ENCODE results near the gene PDE4D. TPM values are rescaled to one million over a fixed set of nuclear protein-coding genes. Genes with fewer than 3 reads are reported as not detected.
A peak's percentile ranks its signal among the peaks of the same experiment; 100 is the strongest.

The PDE4D gene
- total and polyA plus RNA-seq, 2 experiments from 2014 or later, result 4.3 to 9.7 TPM

DNA sequence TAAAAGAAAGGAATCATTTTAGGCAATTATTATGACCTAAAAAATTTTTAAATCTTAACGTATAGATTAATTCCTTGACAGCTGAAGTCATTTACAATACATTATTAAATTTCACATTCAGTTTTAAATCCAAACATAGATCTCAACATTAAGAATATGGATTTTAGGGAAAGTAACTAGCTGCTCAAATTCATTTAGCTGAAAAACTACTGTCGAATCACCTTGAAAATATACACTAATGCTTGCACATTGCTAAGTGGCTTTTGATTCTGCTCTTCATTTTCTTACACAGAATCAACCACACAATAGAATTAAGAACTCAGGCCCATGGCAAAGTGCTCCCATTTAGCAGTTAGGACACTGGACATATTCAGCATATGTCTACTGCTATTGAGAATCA, 856.5 kb downstream of the PDE4D start:
- no peaks in the 10 kb centered on the region for H3K27me3 ChIP-seq (replicated peaks; ENCODE audit: insufficient read depth)
- H4K20me1 ChIP-seq (ENCODE audit: insufficient read depth), result no peaks in the 10 kb centered on the region
- no peak overlapping the region for H2AFZ ChIP-seq
- in situ Hi-C loops (cut with MboI), result loop anchor here (10.0 kb wide), 1 partner anchor 138 kb away; no protein-coding TSS in a partner anchor
- no peaks in the 10 kb centered on the region for H3K9me3 ChIP-seq (ENCODE audit: low read depth)
- H3K4me3 ChIP-seq, result peak overlapping the region; percentile 88
- WGBS, 2 experiments (ENCODE audit: low coverage in 1 of 2, low lambda C conversion rate in 2 of 2, missing lambda C conversion rate in 2 of 2), result 69 to 74% methylated on average over 2 of the region's 2 CpGs
- H3K27ac ChIP-seq, result peak overlapping the region; percentile 89
- peaks cover 47% of the 10 kb centered on the region for H3F3A ChIP-seq (ENCODE audit: insufficient read depth)
- TF ChIP-seq EZH2 (IDR thresholded peaks at IDR 0.05; ENCODE audit: insufficient read depth, poor library complexity, severe bottlenecking) (no peak), EZH2phosphoT487 (IDR thresholded peaks at IDR 0.05; ENCODE audit: insufficient read depth, low read depth) (no peak)
- no peak for DNase-seq
- H3K9me2 ChIP-seq (ENCODE audit: insufficient read depth), result no peaks in the 10 kb centered on the region
- no peaks in the 10 kb centered on the region for H3K36me3 ChIP-seq (ENCODE audit: low read depth)
- peak overlapping the region; percentile 88 for H3K9ac ChIP-seq
- H3K4me2 ChIP-seq (ENCODE audit: unreplicated experiment), result peak overlapping the region; percentile 96
- H3K79me2 ChIP-seq (ENCODE audit: insufficient read depth), result peaks cover 65% of the 10 kb centered on the region
- peaks cover 54% of the 10 kb centered on the region for H3K4me1 ChIP-seq (ENCODE audit: insufficient read depth)

DNA sequence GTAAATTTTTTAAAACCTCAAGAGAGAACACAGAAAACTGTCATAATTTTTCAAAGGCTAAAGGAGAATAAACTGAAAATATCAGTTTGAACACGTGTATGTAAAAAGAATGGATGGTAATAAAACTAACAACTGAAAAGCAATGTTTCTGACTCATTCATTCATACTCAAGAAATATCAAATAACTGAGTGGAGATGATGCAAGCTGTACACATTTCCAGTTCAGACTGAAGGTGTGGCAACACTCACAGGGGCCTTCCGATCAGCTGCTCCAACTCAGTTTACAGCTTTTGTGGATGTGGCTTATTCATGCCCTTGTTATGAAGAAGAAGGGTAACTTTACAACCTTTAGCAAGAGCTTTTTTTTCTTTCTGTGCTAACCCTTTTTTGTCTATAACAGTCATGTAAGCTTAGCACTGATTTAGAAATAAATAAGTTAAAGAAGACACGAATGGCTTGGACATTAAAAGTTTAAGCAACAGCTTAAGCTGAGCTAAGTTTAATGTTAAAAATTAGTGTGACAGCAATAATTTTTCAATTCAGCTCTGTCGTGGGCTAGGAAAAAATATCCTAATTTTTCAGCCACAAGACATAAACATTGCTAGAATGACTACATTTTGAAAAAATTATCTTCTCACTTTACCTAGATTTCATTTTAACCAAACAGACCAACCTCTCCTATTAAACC, 857.1 kb downstream of the PDE4D start:
- no peaks in the 10 kb centered on the region for H3K36me3 ChIP-seq (ENCODE audit: low read depth)
- H3K9me3 ChIP-seq (ENCODE audit: low read depth), result no peaks in the 10 kb centered on the region
- H3K79me2 ChIP-seq (ENCODE audit: insufficient read depth), result peaks cover 71% of the 10 kb centered on the region
- no peaks in the 10 kb centered on the region for H4K20me1 ChIP-seq (ENCODE audit: insufficient read depth)
- H3K27me3 ChIP-seq (replicated peaks; ENCODE audit: insufficient read depth), result no peaks in the 10 kb centered on the region
- H3K9me2 ChIP-seq (ENCODE audit: insufficient read depth), result no peaks in the 10 kb centered on the region
- peak; percentile 95 for DNase-seq
- WGBS, 2 experiments (ENCODE audit: low coverage in 1 of 2, low lambda C conversion rate in 2 of 2, missing lambda C conversion rate in 2 of 2), result 1 to 2% methylated on average over 4 of the region's 4 CpGs
- peaks cover 40% of the 10 kb centered on the region for H3F3A ChIP-seq (ENCODE audit: insufficient read depth)
- peak overlapping the region; percentile 88 for H3K9ac ChIP-seq
- peak overlapping the region; percentile 19; the same call in 1 of the 2 replicates for H2AFZ ChIP-seq
- peak overlapping the region; percentile 96 for H3K4me2 ChIP-seq (ENCODE audit: unreplicated experiment)
- H3K4me3 ChIP-seq, result peak overlapping the region; percentile 88
- H3K4me1 ChIP-seq (ENCODE audit: insufficient read depth), result peaks cover 48% of the 10 kb centered on the region
- in situ Hi-C loops (cut with MboI), result loop anchor here (10.0 kb wide), 1 partner anchor 138 kb away; no protein-coding TSS in a partner anchor
- peak overlapping the region; percentile 89 for H3K27ac ChIP-seq
- no peak for TF ChIP-seq EZH2 (IDR thresholded peaks at IDR 0.05; ENCODE audit: insufficient read depth, poor library complexity, severe bottlenecking)
- TF ChIP-seq EZH2phosphoT487 (IDR thresholded peaks at IDR 0.05; ENCODE audit: insufficient read depth, low read depth), result no peak

DNA sequence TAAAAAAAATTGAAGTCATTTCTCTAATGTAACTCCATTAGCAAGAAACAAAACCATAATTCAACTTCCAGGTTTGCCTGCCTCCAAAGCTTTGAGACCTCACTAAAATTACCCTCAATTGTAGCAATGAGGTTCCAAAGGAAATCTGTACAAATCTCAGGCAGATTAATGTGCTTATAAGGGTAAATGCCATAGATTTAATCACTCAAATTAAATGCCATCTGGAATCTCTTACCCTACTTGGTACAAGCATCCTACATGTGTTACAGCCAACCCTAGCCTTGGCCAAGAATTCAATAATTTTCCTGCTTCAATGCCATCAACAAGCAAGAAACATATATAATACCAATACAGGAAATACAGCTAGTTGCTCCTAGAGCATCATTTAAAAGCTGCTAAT, 857.8 kb downstream of the PDE4D start:
- peaks cover 34% of the 10 kb centered on the region for H3F3A ChIP-seq (ENCODE audit: insufficient read depth)
- no peaks in the 10 kb centered on the region for H3K9me2 ChIP-seq (ENCODE audit: insufficient read depth)
- TF ChIP-seq EZH2phosphoT487 (IDR thresholded peaks at IDR 0.05; ENCODE audit: insufficient read depth, low read depth) (no peak), EZH2 (IDR thresholded peaks at IDR 0.05; ENCODE audit: insufficient read depth, poor library complexity, severe bottlenecking) (no peak)
- peaks cover 75% of the 10 kb centered on the region for H3K79me2 ChIP-seq (ENCODE audit: insufficient read depth)
- no peaks in the 10 kb centered on the region for H3K27me3 ChIP-seq (replicated peaks; ENCODE audit: insufficient read depth)
- peak overlapping the region; percentile 89 for H3K27ac ChIP-seq
- no peaks in the 10 kb centered on the region for H4K20me1 ChIP-seq (ENCODE audit: insufficient read depth)
- peak overlapping the region; percentile 88 for H3K4me3 ChIP-seq
- peak overlapping the region; percentile 96 for H3K4me2 ChIP-seq (ENCODE audit: unreplicated experiment)
- in situ Hi-C loops (cut with MboI), result loop anchor here (10.0 kb wide), 1 partner anchor 139 kb away; no protein-coding TSS in a partner anchor
- H3K36me3 ChIP-seq (ENCODE audit: low read depth), result no peaks in the 10 kb centered on the region
- no peak for DNase-seq
- H2AFZ ChIP-seq, result 0 out of 2 replicates have a peak overlapping the region, but pooled peaks have one; percentile 6
- peaks cover 45% of the 10 kb centered on the region for H3K4me1 ChIP-seq (ENCODE audit: insufficient read depth)
- no peaks in the 10 kb centered on the region for H3K9me3 ChIP-seq (ENCODE audit: low read depth)
- H3K9ac ChIP-seq, result peak overlapping the region; percentile 88

DNA sequence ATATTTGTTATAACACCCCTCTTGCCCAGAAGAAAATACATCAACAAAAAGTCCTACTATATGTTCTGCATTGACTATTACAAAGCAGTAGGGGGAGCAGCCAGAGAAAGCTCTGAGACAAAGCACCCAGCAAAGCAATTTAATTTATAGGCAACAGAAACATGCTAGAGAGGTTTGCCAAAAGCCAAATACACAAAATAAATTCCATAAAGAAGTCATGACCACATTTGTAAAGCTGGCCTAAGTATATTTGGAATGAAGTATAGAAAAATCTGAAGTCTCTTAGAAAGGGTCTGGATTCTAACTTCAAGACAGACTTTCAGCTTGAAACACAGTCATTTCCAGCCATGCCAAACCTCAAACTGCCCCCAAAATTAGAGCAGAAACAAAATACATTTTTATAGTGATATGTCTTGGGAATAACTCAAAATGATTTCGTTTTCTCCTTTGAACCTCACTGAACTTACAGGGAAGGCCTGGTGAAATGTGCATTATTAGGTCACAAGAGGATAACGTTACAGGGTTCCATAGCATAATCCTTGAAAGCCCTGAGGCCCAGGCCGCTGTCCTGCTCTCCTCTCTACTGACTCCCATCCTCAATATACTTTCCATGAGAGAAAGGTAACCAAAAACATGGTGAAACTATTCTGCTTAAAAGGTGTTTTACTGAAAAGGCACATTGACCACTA, 858.9 kb downstream of the PDE4D start:
- H3K27ac ChIP-seq, result peak overlapping the region; percentile 89
- DNase-seq, result peak; percentile 77
- H3F3A ChIP-seq (ENCODE audit: insufficient read depth), result peaks cover 25% of the 10 kb centered on the region
- no peak for TF ChIP-seq EZH2phosphoT487 (IDR thresholded peaks at IDR 0.05; ENCODE audit: insufficient read depth, low read depth)
- TF ChIP-seq EZH2 (IDR thresholded peaks at IDR 0.05; ENCODE audit: insufficient read depth, poor library complexity, severe bottlenecking), result no peak
- H3K9me3 ChIP-seq (ENCODE audit: low read depth), result no peaks in the 10 kb centered on the region
- peaks cover 85% of the 10 kb centered on the region for H3K79me2 ChIP-seq (ENCODE audit: insufficient read depth)
- peak overlapping the region; percentile 88; the same call in 1 of the 2 replicates for H3K9ac ChIP-seq
- in situ Hi-C loops (cut with MboI), result loop anchor here (10.0 kb wide), 1 partner anchor 140 kb away; no protein-coding TSS in a partner anchor
- 62 to 65% methylated on average over 3 of the region's 3 CpGs for WGBS, 2 experiments (ENCODE audit: low coverage in 1 of 2, low lambda C conversion rate in 2 of 2, missing lambda C conversion rate in 2 of 2)
- no peaks in the 10 kb centered on the region for H3K9me2 ChIP-seq (ENCODE audit: insufficient read depth)
- no peaks in the 10 kb centered on the region for H4K20me1 ChIP-seq (ENCODE audit: insufficient read depth)
- peak overlapping the region; percentile 12 for H3K4me2 ChIP-seq (ENCODE audit: unreplicated experiment)
- H2AFZ ChIP-seq, result peak overlapping the region; percentile 12; the same call in 1 of the 2 replicates
- H3K36me3 ChIP-seq (ENCODE audit: low read depth), result no peaks in the 10 kb centered on the region
- peaks cover 45% of the 10 kb centered on the region for H3K4me1 ChIP-seq (ENCODE audit: insufficient read depth)
- H3K27me3 ChIP-seq (replicated peaks; ENCODE audit: insufficient read depth), result no peaks in the 10 kb centered on the region
- H3K4me3 ChIP-seq, result no peak overlapping the region

Data from GM23248 (cell line).